ENCODE data around the gene PDE5A.
A peak's percentile ranks its signal among the peaks of the same experiment; 100 is the strongest.
"Not testable (repeated sequence)": the region's sequence is repeated elsewhere in the genome, so short reads cannot be mapped to it uniquely, and the experiment has no call there.

PDE5A gene

GRCh38 chr4:119628281-119629141 is at the start of gene PDE5A:
TSS of gene PDE5A (minus strand) at chr4:119628804. CDS start at chr4:119628671, 133 bp downstream.
- peak; percentile 76 for DNase-seq

DNA sequence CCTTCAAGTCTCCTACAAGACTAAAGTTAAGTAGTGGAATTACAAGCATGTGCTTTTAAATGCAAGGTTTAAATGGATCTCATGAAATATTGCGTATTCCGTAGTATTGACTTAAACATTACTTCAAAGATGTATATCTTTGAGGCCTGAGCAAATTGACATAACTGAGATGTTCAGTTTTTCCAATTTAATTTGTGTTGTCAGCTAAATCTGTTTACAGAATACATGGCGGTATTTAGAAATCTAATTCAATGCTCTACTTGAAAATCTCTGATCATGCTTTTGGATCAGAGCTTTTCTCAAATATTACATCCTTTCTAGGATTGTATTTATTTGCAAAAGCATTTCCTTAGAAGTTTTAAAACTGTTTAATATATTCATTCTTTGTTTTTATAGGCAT is 47.5 kb upstream of the PDE5A start:
- DNase-seq = no peak

- DNase-seq = no peak
Measured at GRCh38 chr4:119675391-119675790, 46.8 kb upstream of the PDE5A start.

GRCh38 chr4:119672938-119673337 is 44.3 kb upstream of the PDE5A start:
- no peak for DNase-seq

DNA sequence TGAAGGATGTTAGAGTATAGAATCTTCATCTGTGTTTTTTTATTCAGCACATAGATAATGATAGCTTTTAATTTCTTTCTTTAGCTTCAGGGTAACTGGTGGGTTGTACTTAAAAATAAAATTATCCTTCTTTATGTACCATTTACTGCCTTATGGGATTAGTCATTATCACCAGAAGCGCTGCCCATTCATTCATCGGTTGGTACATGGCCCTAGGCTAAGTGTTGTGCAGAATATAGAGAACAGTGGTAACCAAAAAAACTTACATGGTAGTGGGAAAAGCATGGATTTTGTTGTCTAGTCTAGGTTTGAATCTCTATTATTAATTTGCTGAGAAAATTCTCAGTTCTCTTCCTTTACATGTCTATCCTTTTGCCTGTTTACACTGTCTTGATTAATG is 43.5 kb upstream of the PDE5A start:
- DNase-seq = no peak

- no peak for DNase-seq
Measured at GRCh38 chr4:119671205-119671604, 42.6 kb upstream of the PDE5A start.

DNA sequence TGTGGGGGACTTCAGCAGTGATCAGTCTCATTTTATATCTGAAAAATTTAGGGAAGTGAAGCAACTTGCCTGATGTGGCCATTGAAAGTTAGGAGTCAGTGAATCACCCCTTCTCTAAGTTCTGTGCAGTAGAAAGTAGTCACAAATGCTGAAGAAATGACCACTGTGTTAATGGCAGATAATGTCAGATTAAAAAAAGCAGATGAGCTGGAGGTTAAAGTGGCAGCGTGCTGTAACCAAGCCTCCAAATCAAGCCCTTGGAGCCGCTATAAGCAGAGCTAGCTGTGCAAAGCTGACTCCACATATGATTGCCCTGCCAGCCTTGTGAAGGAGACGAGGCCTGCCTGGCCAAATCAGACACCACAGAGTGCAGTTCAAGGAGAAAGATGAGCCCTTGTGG is 39.2 kb upstream of the PDE5A start:
- no peak for DNase-seq

GRCh38 chr4:119666653-119667091 is 38.1 kb upstream of the PDE5A start:
- no peak for DNase-seq

DNA sequence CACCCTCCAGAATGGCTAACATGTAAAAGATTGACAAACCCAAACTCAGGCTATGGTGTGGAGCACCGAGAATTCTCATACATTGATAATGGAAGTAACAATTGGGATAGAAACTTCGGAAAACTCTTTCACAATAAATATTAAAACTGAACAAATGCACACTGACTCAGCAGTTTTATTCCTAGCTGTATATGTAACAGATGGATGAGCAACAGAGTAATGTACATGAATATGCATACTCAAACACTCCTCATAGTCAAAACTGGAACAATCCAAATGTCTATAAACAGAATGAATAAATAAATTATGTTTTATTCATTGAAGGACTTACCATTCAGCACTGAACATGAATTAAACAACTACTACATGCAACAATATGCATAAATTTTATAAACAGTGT is 37.1 kb upstream of the PDE5A start:
- no peak for DNase-seq

DNA sequence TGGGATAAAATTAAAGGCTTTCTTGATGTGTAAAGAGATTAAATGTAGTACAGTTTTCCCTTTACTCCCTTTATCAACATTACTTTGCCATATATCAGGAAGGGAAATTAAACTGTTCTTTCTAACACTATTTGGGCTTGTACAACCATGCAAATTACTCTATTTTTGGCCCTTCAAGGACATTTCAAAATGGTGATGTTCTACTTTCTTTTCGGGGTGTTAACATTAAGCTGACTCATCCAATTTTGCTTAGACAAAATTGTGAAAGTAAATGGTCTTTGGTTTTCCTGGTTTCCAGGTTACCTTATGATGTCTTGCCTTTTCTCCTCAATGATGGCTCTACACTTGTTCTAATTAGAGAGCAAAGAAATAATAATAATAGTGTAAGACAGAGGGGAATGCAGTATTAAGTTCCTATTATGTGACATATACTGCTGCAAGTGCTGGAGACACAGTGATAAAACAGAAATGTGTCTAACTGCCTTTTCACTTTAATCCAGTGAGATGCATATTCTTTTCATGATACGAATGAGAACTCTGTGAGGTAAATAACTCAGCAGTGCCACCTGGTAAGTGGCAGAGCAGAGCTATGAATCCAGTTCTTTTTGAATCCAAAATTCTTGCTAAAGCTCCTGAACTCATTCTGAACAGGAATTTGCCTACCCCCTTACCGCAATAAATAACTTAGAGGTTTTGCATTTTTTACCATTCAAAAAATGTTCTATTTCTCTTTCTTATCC is 35.7 kb upstream of the PDE5A start:
- no peak for DNase-seq

DNA sequence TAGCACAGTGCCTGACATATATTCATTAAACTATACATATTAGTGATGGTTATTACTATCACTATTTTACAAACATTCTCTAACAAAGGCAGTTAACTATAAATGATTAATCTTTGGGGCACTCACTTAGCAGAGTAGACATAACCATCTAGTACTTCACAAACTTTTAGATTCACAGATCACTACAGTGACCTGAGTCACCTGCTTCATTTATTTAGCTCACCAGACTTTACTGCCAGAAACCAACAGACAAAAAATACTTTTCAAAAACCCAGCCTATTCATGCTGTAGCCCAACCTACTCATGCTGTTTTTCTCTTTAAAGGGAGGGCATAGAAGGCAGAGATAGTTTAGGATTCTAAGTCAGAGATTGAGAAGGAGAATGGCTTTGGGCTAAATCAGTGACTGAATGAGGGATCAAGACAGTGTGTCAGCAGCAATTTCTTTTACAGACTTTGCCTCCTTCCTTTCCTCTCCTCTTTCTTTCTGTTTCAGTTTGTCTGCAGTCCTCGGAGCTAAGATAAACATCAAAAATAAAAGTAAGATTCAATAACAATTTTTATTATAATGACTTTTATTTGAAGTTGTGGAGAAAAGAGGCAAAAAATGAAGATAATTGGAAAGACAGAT is 34.7 kb upstream of the PDE5A start:
- DNase-seq = no peak

DNA sequence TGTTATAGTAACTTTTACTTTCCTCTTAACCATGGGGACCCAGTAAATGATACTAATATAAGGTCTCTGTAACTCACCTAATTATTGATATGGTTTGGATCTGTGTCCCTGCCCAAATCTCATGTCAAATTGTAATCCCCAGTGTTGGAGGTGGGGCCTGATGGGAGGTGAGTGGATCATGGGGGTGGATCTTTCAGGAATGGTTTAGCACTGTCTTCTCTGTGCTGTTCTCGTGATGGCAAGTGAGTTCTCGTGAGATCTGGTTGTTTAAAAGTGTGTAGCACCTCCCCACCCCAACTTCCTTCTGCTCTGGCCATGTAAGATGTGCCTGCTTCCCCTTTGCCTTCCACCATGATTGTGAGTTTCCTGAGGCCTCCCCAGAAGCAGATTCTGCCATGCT is 34.0 kb upstream of the PDE5A start:
- not testable (repeated sequence) for DNase-seq

DNA sequence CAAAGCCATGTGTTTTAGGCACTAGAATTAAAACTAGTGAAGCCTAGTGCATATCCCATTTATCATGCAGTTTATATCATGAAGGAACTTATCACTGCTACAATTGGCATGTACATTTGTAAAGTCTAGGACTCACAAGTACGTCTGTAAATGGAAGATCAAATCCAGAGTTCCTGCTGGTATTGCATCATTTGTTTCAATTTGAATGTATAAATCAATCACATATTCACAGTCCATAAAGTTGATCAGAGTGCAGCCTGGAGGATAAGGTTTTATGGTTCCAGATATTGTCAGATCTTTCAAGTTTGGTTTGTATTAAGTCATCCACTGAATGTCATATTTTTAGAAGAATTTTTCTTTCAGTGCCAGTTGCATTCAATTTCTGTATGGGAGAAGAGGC is 32.6 kb upstream of the PDE5A start:
- no peak for DNase-seq

DNA sequence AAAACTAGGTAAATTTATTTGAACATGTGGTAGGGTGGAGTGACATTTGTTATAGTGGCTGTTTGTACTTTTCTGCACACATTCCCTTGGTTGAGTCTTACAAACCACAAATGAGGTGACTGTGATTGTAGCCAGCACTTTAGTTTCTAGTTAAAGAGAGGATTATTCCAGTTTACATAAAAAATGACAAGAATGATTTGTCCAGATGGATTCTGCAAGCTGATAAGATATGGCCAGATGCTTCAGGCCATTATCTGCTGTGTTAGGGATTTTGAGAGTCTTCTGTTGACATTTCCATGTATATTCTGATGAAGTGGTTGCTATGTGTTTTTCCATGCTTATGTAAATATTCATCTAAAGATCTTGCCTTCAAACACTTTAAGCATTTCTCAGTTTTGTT is 31.0 kb upstream of the PDE5A start:
- no peak for DNase-seq

- no peak for DNase-seq
Measured at GRCh38 chr4:119657111-119657611, 28.6 kb upstream of the PDE5A start.

GRCh38 chr4:119656342-119656741 is 27.7 kb upstream of the PDE5A start:
- no peak for DNase-seq

GRCh38 chr4:119655111-119655837 is 26.7 kb upstream of the PDE5A start:
- DNase-seq = no peak

- DNase-seq = no peak
Measured at GRCh38 chr4:119653990-119654389, 25.4 kb upstream of the PDE5A start.

GRCh38 chr4:119652998-119653397 is 24.4 kb upstream of the PDE5A start:
- no peak for DNase-seq

- DNase-seq = no peak
Measured at GRCh38 chr4:119648398-119648797, 19.8 kb upstream of the PDE5A start.

GRCh38 chr4:119647558-119647957 is 19.0 kb upstream of the PDE5A start:
- DNase-seq = no peak

- no peak for DNase-seq
Measured at GRCh38 chr4:119646347-119647071, 17.9 kb upstream of the PDE5A start.
